ENCODE measurements around the gene CAMSAP2.

Gene CAMSAP2

DNA sequence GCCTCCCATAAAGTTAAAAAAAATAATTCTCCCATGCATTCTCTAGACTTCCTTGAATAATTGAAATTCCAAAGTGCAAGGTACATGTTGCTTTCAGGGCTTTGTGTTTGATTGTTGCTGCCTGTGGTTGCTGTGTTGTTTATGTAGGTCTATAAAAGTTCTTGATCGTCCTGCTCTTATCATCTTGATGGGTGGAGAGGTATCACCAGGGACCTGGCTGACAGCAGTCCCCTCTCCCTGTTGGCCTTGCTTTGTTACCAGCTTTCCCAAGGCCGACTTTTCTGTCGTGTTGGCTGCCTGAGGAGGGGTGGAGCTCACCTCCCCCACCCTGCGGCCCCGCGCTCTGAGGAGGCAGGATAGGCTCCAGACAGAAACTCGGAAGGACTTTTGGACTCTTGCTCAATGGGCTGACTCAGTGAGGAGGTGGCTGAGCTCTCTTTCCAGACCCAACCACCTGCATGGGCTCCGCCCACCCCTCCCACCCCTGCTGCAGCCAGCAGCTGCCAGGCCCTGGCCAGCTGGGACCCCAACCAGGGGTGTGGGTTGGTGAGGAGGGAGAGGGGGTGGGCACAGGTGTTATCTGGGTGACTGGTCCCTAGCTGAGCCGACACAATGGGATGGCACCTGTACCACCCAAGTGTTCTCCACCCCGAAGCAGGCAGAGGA, 158.0 kb downstream of the CAMSAP2 start:
- H3K4me3 ChIP-seq (ENCODE audit: low read depth, low read length): no peak overlapping the region
- TF ChIP-seq, protein P1, sequence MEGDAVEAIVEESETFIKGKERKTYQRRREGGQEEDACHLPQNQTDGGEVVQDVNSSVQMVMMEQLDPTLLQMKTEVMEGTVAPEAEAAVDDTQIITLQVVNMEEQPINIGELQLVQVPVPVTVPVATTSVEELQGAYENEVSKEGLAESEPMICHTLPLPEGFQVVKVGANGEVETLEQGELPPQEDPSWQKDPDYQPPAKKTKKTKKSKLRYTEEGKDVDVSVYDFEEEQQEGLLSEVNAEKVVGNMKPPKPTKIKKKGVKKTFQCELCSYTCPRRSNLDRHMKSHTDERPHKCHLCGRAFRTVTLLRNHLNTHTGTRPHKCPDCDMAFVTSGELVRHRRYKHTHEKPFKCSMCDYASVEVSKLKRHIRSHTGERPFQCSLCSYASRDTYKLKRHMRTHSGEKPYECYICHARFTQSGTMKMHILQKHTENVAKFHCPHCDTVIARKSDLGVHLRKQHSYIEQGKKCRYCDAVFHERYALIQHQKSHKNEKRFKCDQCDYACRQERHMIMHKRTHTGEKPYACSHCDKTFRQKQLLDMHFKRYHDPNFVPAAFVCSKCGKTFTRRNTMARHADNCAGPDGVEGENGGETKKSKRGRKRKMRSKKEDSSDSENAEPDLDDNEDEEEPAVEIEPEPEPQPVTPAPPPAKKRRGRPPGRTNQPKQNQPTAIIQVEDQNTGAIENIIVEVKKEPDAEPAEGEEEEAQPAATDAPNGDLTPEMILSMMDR (IDR thresholded peaks at IDR 0.05; ENCODE audit: borderline replicate concordance, insufficient read depth, low read depth, low read length): no peak

DNA sequence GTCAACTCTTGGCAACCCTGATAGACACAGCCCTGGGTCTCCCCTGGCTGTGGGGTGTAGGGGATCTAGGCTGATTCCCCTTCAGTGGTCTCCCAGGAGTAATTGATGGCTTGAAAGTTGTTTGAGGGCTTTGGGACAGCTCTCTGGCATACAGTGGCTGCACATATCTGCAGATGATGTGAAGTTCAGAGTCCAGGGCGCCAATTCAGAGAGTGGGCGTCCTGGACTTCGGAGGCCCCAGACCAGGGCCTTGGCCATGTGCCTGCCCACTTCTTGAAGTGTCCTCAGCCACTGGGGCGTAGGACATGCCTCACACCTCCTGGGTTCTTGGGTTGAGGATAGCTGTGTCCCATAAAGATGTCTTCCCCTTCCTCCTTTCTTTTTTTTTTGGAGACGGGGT, 158.6 kb downstream of the CAMSAP2 start:
- H3K4me3 ChIP-seq (ENCODE audit: low read depth, low read length): no peak overlapping the region
- TF ChIP-seq, protein P1 (IDR thresholded peaks at IDR 0.05; ENCODE audit: borderline replicate concordance, insufficient read depth, low read depth, low read length): no peak

DNA sequence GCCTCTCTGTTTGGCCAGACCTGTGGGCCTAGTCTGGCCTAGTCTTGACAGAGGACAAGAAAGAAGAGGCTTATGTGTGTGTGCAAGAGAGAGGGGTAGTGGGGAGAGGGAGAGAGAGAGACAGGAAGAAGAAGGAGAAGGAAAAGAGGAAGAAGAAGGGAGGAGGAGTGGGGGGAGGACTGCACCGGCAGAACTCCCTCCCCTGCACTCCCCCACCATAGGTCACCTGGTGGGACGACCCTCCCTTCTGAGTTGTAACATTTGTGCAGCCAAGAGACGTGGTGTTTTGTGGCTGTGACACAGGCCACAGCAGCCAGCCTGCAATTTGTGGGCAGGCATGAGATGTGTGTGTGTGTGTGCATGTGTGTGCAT, 160.3 kb downstream of the CAMSAP2 start:
- no peak overlapping the region for H3K4me3 ChIP-seq (ENCODE audit: low read depth, low read length)
- TF ChIP-seq, protein P1 (IDR thresholded peaks at IDR 0.05; ENCODE audit: borderline replicate concordance, insufficient read depth, low read depth, low read length): no peak

DNA sequence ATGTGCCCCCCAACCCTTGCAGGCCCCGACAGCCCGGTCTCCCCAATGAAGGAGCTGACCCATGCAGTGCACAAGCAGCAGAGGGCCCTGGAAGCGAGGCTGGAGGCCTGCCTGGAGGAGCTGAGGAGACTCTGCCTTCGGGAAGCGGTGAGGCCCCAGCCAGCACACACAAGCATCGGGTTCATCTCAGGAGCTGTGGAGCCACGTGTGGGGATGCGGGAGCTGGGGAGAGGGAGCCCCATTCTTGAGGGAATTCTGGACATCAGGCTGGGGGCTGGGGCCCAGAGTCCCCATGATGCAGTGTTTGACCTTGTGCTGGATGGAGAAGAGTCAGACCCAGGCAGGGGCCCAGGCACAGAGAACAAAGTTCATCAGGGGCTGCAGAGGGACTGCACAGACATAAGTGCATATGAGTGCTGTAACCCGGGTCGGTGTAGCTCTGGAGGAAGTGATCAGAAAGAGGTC, 160.8 kb downstream of the CAMSAP2 start:
- H3K4me3 ChIP-seq (ENCODE audit: low read depth, low read length): no peak overlapping the region
- TF ChIP-seq, protein P1 (IDR thresholded peaks at IDR 0.05; ENCODE audit: borderline replicate concordance, insufficient read depth, low read depth, low read length): no peak

DNA sequence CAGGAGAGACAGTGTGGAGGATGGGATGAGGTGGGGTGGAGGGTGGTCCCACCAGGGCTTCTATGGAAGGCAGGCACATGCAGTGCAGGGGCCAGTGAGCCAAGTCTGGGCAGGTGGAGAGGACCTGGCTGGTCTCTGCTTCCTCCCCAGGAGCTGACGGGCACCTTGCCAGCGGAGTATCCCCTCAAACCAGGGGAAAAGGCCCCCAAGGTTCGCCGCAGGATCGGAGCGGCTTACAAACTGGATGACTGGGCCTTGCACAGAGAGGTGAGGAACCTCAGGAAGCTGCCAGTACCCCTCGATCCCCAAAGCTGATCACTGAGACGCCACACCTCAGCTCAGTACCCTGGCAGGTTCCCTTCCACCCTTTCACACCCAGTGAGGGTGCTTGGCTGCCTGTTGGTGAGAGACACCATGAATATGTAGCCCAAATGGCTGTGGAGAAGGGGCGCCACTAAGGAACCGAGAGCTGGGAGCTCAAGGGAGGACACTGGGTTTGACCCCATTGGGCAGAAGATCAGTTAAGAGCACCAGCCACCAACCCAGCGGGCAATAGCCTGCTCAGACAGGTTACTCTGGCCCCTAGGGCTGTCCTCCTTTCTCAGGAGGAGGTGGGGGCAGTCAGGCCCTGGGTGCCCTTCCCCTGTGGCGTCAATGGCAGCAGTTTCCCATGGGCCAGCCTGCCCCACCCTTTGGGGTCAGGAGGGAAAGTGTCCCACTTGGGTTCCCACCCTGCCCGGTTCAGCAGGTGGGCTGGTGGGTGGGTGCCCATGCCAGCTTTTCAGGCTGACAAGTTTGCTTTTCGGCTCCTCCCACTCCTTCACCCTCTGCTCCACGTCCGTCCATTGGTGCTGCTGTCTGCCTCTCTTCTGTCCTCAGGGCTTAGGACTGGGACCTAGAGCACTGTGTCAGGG, 161.5 kb downstream of the CAMSAP2 start:
- TF ChIP-seq, protein P1 (IDR thresholded peaks at IDR 0.05; ENCODE audit: borderline replicate concordance, insufficient read depth, low read depth, low read length): no peak
- H3K4me3 ChIP-seq (ENCODE audit: low read depth, low read length): no peak overlapping the region

DNA sequence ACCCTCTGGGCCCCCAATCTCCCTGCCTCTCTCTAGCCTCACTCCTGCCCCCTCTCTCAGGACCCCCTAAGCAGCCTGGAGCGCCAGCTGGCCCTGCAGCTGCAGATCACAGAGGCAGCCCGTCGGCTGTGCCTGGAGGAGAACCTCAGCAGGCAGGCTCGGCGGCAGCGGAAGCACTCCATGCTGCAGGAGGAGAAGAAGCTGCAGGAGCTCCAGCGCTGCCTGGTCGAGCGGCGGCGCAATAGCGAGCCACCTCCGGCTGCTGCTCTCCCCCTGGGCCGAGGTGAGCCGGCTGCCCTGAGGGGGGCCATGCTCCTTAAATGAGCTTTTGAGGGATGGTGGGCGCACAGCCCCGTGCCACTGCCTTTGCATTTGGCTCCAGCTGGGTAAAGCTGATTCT, 162.2 kb downstream of the CAMSAP2 start:
- TF ChIP-seq, protein P1 (IDR thresholded peaks at IDR 0.05; ENCODE audit: borderline replicate concordance, insufficient read depth, low read depth, low read length): no peak

More for the DNA sequence above, 162.2 kb downstream of the CAMSAP2 start:
- no peak overlapping the region for H3K4me3 ChIP-seq (ENCODE audit: low read depth, low read length)

Data from GM12875 (cell line).